Measurements from ENCODE around the gene OR2T6. TPM values are rescaled to one million over a fixed set of nuclear protein-coding genes. Genes with fewer than 3 reads are reported as not detected.
"Not testable (repeated sequence)": the region's sequence is repeated elsewhere in the genome, so short reads cannot be mapped to it uniquely, and the experiment has no call there.

The OR2T6 gene
- total RNA-seq, 2 experiments from 2014 or later, result not detected

GRCh38 chr1:248438668-248439067 lies 63.1 kb downstream of the OR2T6 start:
- POLR2A ChIA-PET; H3K4me3 Mint-ChIP-seq; H3K27ac Mint-ChIP-seq; H3K4me1 Mint-ChIP-seq (ENCODE audit: low read depth); H3K36me3 Mint-ChIP-seq (ENCODE audit: low read depth); DNase-seq; ATAC-seq; CTCF ChIA-PET; H3K9me3 Mint-ChIP-seq (ENCODE audit: insufficient read depth); H3K27me3 Mint-ChIP-seq (ENCODE audit: low read depth): not testable (repeated sequence)

GRCh38 chr1:248439283-248439682 lies 63.7 kb downstream of the OR2T6 start:
- POLR2A ChIA-PET; CTCF ChIA-PET; H3K9me3 Mint-ChIP-seq (ENCODE audit: insufficient read depth); H3K4me3 Mint-ChIP-seq; DNase-seq; ATAC-seq; H3K4me1 Mint-ChIP-seq (ENCODE audit: low read depth); H3K27ac Mint-ChIP-seq; H3K27me3 Mint-ChIP-seq (ENCODE audit: low read depth); H3K36me3 Mint-ChIP-seq (ENCODE audit: low read depth): not testable (repeated sequence)

Other genes with a start within 250 kb of the OR2T6 start
- gene OR2M5, start 230.6 kb upstream of the OR2T6 start, total RNA-seq, result not detected
- not detected for gene OR2M2, start 200.9 kb upstream of the OR2T6 start, total RNA-seq
- gene OR2M3, start 178.5 kb upstream of the OR2T6 start, total RNA-seq, result not detected
- gene OR2M4, start 144.3 kb upstream of the OR2T6 start, total RNA-seq, result not detected
- gene OR2T33, start 97.8 kb upstream of the OR2T6 start, total RNA-seq, result not detected
- gene OR2T12, start 72.3 kb upstream of the OR2T6 start, total RNA-seq, result not detected
- not detected for gene OR2M7, start 51.2 kb upstream of the OR2T6 start, total RNA-seq
- gene OR14C36, start 27.0 kb upstream of the OR2T6 start, total RNA-seq, result not detected
- gene OR2T4, start 14.1 kb upstream of the OR2T6 start, total RNA-seq, result not detected
- not detected for gene OR2T1, start 27.3 kb downstream of the OR2T6 start, total RNA-seq
- not detected for gene OR2T2, start 69.9 kb downstream of the OR2T6 start, total RNA-seq
- gene OR2T3, start 97.6 kb downstream of the OR2T6 start, total RNA-seq, result not detected
- gene OR2T5, start 112.8 kb downstream of the OR2T6 start, total RNA-seq, result not detected
- gene OR2G6, start 132.3 kb downstream of the OR2T6 start, total RNA-seq, result not detected
- gene OR2T29, start 187.0 kb downstream of the OR2T6 start, total RNA-seq, result not detected
- not detected for gene OR2T34, start 199.0 kb downstream of the OR2T6 start, total RNA-seq
- not detected for gene OR2T10, start 222.0 kb downstream of the OR2T6 start, total RNA-seq

Measured in activated CD8-positive, alpha-beta T cell treated with anti-CD3 and anti-CD28 coated beads, Interleukin-2, amount 10 ng/mL, durations not matched to agents 7 days and 5 days (primary cell).